ENCODE measurements around the gene RALY.

- TF ChIP-seq CTBP1 (IDR thresholded peaks at IDR 0.05; ENCODE audit: borderline replicate concordance) (no peak), ELF4 (IDR thresholded peaks at IDR 0.05) (peak; percentile 68; the same call in 1 of the 2 replicates), SP1 (IDR thresholded peaks at IDR 0.05) (no peak), FOXK2 (IDR thresholded peaks at IDR 0.05) (no peak), HDGF (IDR thresholded peaks at IDR 0.05; ENCODE audit: borderline replicate concordance) (no peak), ARNT (IDR thresholded peaks at IDR 0.05) (no peak), BHLHE40 (IDR thresholded peaks at IDR 0.05; ENCODE audit: borderline replicate concordance) (no peak), ZNF384 (IDR thresholded peaks at IDR 0.05) (no peak), FOXA1 (IDR thresholded peaks at IDR 0.05) (no peak), LEF1 (IDR thresholded peaks at IDR 0.05; ENCODE audit: borderline replicate concordance) (no peak), FOXM1 (IDR thresholded peaks at IDR 0.05; ENCODE audit: borderline replicate concordance) (no peak)
- TF ChIP-seq, protein P1, sequence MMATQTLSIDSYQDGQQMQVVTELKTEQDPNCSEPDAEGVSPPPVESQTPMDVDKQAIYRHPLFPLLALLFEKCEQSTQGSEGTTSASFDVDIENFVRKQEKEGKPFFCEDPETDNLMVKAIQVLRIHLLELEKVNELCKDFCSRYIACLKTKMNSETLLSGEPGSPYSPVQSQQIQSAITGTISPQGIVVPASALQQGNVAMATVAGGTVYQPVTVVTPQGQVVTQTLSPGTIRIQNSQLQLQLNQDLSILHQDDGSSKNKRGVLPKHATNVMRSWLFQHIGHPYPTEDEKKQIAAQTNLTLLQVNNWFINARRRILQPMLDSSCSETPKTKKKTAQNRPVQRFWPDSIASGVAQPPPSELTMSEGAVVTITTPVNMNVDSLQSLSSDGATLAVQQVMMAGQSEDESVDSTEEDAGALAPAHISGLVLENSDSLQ (IDR thresholded peaks at IDR 0.05): no peak
These were observed 118.2 kb downstream of the RALY start, which contains the start of gene EIF2S2 for GRCh38 chr20:34111702-34112599.
